Neural cell (in vitro differentiated cells): ENCODE data around the gene IGFL2.

ENCODE experiments used
- CTCF ChIP-seq: fragments of 450-650 bp; IDR thresholded peaks from 2 replicates; pipeline ENCODE4 v1.5.1; 2014; ENCODE audit warnings: antibody characterized with exemption, mild to moderate bottlenecking, moderate library complexity; ENCODE audit not compliant: poor library complexity, severe bottlenecking
- EP300 ChIP-seq: fragments of 450-650 bp; conservative IDR thresholded peaks from 2 replicates; pipeline ENCODE4 v1.6.1; 2014; ENCODE audit warnings: antibody characterized with exemption, mild to moderate bottlenecking, moderate library complexity; ENCODE audit not compliant: poor library complexity, severe bottlenecking
- EZH2 ChIP-seq: fragments of 200-600, 300-800 bp; shearing (Covaris generic), sonication (generic); IDR thresholded peaks from 2 replicates; pipeline ENCODE4 v1.6.1; 2014; ENCODE audit warnings: antibody characterized with exemption, low read length, borderline replicate concordance, mild to moderate bottlenecking; ENCODE audit not compliant: insufficient read depth, poor library complexity, severe bottlenecking
- POLR2AphosphoS5 ChIP-seq: IDR thresholded peaks from 2 replicates; pipeline ENCODE4 v1.6.1; 2012
- RAD21 ChIP-seq: fragments of 450-650 bp; conservative IDR thresholded peaks from 2 replicates; pipeline ENCODE4 v1.6.1; 2014; ENCODE audit warnings: antibody characterized with exemption, mild to moderate bottlenecking, moderate library complexity
- REST ChIP-seq: IDR thresholded peaks from 2 replicates; pipeline ENCODE4 v1.6.1; 2012; ENCODE audit warnings: borderline replicate concordance
- SMC3 ChIP-seq: fragments of 450-650 bp; conservative IDR thresholded peaks from 2 replicates; pipeline ENCODE4 v1.6.1; 2014; ENCODE audit warnings: antibody characterized with exemption, mild to moderate bottlenecking, moderate library complexity; ENCODE audit not compliant: poor library complexity

GRCh38 chr19:46147791-46148288 is at the start of gene IGFL2:
- TF ChIP-seq EZH2, result no peak
- TF ChIP-seq CTCF, result no peak
- no peak for TF ChIP-seq EP300
- TF ChIP-seq POLR2AphosphoS5, result no peak
- no peak for TF ChIP-seq SMC3
- no peak for TF ChIP-seq REST
- no peak for TF ChIP-seq RAD21
